Right lung (tissue), 10 donors: ENCODE data around the gene DPP10. TPM values are rescaled to one million over a fixed set of nuclear protein-coding genes. Genes with fewer than 3 reads are reported as not detected.
"Not testable (repeated sequence)": the region's sequence is repeated elsewhere in the genome, so short reads cannot be mapped to it uniquely, and the experiment has no call there.

ENCODE experiments used
- DNase-seq, 2 donors: peaks; one replicate each; pipeline ENCODE4 v3.0.0-alpha.2; 2013
- long read RNA-seq, 8 donors: transcript quantifications; one replicate each; lab custom pipeline, GENCODE V29; 2026
- polyA plus RNA-seq, 5 donors: library from polyadenylated mRNA; unstranded; fragments of 120-200 nt; gene quantifications; one replicate each; pipeline versions ENCODE4 v1.2.1 to v1.2.3, GENCODE V29; 2013; ENCODE audit warnings: inconsistent platforms in 1 of 5, low replicate concordance in 1 of 5; ENCODE audit not compliant: insufficient read length in 5 of 5, insufficient read depth in 1 of 5

The DPP10 gene
- polyA plus RNA-seq = 1 to 10 TPM; 3.5 to 9.8 (median 5.0) TPM
- long read RNA-seq, donor 1 = 0 reads
- long read RNA-seq, donor 2 = 0 reads
- long read RNA-seq, donor 3 = 0 reads
- long read RNA-seq, donor 4 = 0 reads
- long read RNA-seq, donor 5 = 0 reads
- long read RNA-seq, donor 6, partial matches to known transcripts = 0 of 1 reads
- long read RNA-seq, donor 6, other reads (novel, unspliced or antisense) = 0 of 1 reads
- long read RNA-seq, donor 7 = 0 reads
- long read RNA-seq, donor 8 = 0 reads

- peak; percentile 54 to 74 for DNase-seq
These were observed at the start of gene DPP10 for GRCh38 chr2:114442510-114442909. DPP10 (plus strand) TSS chr2:114442641.

- DNase-seq = no peak
These were observed 41.6 kb upstream of the DPP10 start for GRCh38 chr2:114400890-114401289.

GRCh38 chr2:114405247-114406116, 37.0 kb upstream of the DPP10 start:
- peak; percentile 60 to 66 for DNase-seq

GRCh38 chr2:114406347-114406746, 36.1 kb upstream of the DPP10 start:
- DNase-seq = no peak

- DNase-seq = not testable (repeated sequence)
These were observed 35.1 kb upstream of the DPP10 start for GRCh38 chr2:114407353-114407752.

- DNase-seq = no peak
These were observed 20.7 kb upstream of the DPP10 start for GRCh38 chr2:114421781-114422180.

GRCh38 chr2:114424699-114425098, 17.7 kb upstream of the DPP10 start:
- no peak for DNase-seq

GRCh38 chr2:114426756-114427155, 15.7 kb upstream of the DPP10 start:
- DNase-seq = no peak

- no peak for DNase-seq
These were observed 6.1 kb upstream of the DPP10 start for GRCh38 chr2:114436329-114436728.

- DNase-seq = no peak
These were observed 4.1 kb downstream of the DPP10 start for GRCh38 chr2:114446571-114446970.

- no peak for DNase-seq
These were observed 8.2 kb downstream of the DPP10 start for GRCh38 chr2:114450639-114451038.

- DNase-seq = no peak
These were observed 14.1 kb downstream of the DPP10 start for GRCh38 chr2:114456566-114456965.

- DNase-seq = no peak
These were observed 15.5 kb downstream of the DPP10 start for GRCh38 chr2:114457956-114458355.

- DNase-seq = no peak
These were observed 18.7 kb downstream of the DPP10 start for GRCh38 chr2:114461116-114461515.

GRCh38 chr2:114464961-114465706, 22.7 kb downstream of the DPP10 start:
- DNase-seq = no peak

GRCh38 chr2:114468343-114468742, 25.9 kb downstream of the DPP10 start:
- DNase-seq = no peak

GRCh38 chr2:114472246-114472645, 29.8 kb downstream of the DPP10 start:
- no peak for DNase-seq

- no peak for DNase-seq
These were observed 30.3 kb downstream of the DPP10 start for GRCh38 chr2:114472726-114473125.

- DNase-seq = peak; percentile 84 to 85
These were observed 46.5 kb downstream of the DPP10 start for GRCh38 chr2:114488841-114489530.

- DNase-seq = no peak
These were observed 52.6 kb downstream of the DPP10 start for GRCh38 chr2:114495046-114495445.

- no peak for DNase-seq
These were observed 54.5 kb downstream of the DPP10 start for GRCh38 chr2:114496959-114497358.

- no peak for DNase-seq
These were observed 56.7 kb downstream of the DPP10 start for GRCh38 chr2:114499101-114499500.
